ENCODE measurements around the gene ULK4.
"Not testable (repeated sequence)": the region's sequence is repeated elsewhere in the genome, so short reads cannot be mapped to it uniquely, and the experiment has no call there.

The ULK4 gene

DNA sequence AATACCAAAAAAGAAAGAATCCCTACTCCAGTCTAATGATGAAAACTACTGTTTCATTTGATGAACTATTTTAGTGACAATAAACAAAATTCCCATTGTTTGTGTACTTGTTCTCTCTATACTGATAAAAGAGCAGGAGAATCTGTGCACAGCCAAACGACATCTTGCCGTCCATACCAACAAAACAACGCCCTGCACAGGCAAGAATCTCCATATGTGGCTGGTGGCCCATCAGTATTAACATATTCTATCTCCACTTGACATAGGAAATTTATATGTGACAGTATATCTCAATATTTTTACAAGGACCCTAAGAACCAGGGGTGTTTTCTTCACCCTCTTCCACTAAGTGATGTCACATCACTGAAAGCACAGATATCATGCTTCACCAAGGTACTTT is 279.5 kb downstream of the ULK4 start:
- H3K4me3 ChIP-seq (ENCODE audit: control insufficient read depth, low read depth, low read length), result no peak overlapping the region
- DNase-seq (ENCODE audit: low read depth), result no peak
- TF ChIP-seq, protein P1, sequence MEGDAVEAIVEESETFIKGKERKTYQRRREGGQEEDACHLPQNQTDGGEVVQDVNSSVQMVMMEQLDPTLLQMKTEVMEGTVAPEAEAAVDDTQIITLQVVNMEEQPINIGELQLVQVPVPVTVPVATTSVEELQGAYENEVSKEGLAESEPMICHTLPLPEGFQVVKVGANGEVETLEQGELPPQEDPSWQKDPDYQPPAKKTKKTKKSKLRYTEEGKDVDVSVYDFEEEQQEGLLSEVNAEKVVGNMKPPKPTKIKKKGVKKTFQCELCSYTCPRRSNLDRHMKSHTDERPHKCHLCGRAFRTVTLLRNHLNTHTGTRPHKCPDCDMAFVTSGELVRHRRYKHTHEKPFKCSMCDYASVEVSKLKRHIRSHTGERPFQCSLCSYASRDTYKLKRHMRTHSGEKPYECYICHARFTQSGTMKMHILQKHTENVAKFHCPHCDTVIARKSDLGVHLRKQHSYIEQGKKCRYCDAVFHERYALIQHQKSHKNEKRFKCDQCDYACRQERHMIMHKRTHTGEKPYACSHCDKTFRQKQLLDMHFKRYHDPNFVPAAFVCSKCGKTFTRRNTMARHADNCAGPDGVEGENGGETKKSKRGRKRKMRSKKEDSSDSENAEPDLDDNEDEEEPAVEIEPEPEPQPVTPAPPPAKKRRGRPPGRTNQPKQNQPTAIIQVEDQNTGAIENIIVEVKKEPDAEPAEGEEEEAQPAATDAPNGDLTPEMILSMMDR (IDR thresholded peaks at IDR 0.05; ENCODE audit: control insufficient read depth, insufficient read depth, low read depth, low read length, missing control alignments), result no peak

DNA sequence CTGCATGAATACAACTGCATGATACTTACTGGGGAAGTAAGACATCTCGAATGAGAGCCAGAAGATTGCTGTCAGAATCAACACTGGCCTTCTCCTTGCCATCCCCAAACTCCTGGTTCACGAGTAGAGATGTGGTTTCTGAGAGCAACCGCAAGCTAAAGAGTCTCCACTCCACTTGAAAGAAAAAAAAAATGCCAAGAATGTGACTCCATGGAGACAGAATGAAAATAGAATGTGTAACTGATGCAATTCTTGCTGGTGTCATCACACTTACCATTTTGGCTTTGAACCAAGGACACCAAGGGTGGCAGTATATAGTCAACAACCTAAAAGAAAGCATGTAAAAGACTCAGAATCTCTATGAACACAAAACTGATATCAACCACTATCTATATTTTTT is 280.4 kb downstream of the ULK4 start:
- H3K4me3 ChIP-seq (ENCODE audit: control insufficient read depth, low read depth, low read length), result no peak overlapping the region
- DNase-seq (ENCODE audit: low read depth), result peak; percentile 97
- TF ChIP-seq, protein P1 (IDR thresholded peaks at IDR 0.05; ENCODE audit: control insufficient read depth, insufficient read depth, low read depth, low read length, missing control alignments), result no peak

DNA sequence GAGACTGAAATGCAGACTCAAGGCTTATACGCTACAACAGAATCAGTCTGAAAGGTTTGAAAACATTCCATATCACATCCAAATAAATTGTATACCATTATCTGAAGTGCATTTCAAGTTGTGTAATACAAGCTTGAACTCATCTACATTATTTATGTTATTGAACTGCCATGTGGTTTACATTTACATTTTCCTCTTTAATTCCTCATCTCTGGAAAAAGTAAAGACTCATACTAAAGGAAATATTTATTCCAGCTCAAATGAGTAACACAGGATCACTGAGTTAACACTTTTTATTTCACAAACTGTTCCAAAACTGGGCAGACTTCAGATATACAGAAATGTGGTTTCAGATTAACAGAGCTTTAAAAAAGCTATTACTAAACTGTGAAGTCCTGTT is 282.5 kb downstream of the ULK4 start:
- no peak for DNase-seq (ENCODE audit: low read depth)

DNA sequence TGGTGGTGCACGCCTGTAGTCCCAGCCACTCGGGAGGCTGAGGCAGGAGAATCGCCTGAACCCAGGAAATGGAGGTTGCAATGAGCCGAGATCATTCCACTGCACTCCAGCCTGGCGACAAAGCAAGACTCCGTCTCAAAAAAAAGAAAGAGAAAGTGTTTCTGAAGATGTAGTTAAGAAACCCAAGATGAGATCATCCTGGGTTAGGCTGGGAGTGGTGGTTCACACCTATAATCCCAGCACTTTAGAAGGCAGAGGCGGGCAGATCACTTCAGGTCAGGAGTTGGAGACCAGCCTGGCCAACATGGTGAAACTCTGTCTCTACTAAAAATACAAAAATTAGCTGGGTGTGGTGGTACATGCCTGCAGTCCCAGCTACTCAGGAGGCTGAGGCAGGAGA is 286.8 kb downstream of the ULK4 start:
- H3K4me3 ChIP-seq (ENCODE audit: control insufficient read depth, low read depth, low read length); DNase-seq (ENCODE audit: low read depth): not testable (repeated sequence)

More for the DNA sequence above, 282.5 kb downstream of the ULK4 start:
- H3K4me3 ChIP-seq (ENCODE audit: control insufficient read depth, low read depth, low read length), result no peak overlapping the region
- TF ChIP-seq, protein P1 (IDR thresholded peaks at IDR 0.05; ENCODE audit: control insufficient read depth, insufficient read depth, low read depth, low read length, missing control alignments), result no peak

DNA sequence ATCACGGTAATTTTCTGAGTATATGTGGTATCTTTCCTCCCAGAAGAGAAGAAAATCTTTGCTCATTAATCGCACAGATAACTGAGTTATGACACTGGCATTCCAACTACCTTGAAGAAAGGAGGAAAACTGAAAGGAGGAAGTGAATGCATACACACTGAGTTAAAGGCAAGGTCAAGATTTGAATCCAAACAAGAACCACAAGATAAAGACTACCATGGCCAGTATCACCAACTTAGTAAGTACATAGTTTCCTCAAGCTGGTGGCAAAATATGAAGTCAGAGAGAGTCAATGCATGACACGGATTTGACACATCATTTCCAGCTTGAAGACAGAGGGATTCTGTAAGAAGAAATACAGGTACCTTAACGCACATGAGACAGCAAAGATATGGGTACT is 287.5 kb downstream of the ULK4 start:
- DNase-seq (ENCODE audit: low read depth), result no peak
- TF ChIP-seq, protein P1 (IDR thresholded peaks at IDR 0.05; ENCODE audit: control insufficient read depth, insufficient read depth, low read depth, low read length, missing control alignments), result no peak
- H3K4me3 ChIP-seq (ENCODE audit: control insufficient read depth, low read depth, low read length), result no peak overlapping the region

DNA sequence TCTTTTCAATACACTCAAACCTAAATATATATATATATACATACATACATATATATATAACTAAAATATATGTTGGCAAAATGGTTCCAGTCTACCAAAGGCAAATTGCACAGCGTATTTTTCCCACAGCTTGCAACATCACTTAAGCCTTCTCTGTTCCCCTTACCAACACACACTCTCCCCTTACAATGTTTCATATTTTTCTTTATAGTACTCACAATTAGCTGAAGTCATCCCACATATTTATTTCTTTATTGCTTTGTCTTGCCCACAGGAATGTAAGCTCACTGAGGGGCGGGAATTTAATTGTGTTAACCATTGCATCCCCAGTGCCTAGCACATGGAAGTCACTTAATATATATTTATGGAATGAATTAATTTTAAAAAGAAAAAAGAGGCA is 288.3 kb downstream of the ULK4 start:
- no peak overlapping the region for H3K4me3 ChIP-seq (ENCODE audit: control insufficient read depth, low read depth, low read length)
- TF ChIP-seq, protein P1 (IDR thresholded peaks at IDR 0.05; ENCODE audit: control insufficient read depth, insufficient read depth, low read depth, low read length, missing control alignments), result no peak
- DNase-seq (ENCODE audit: low read depth), result no peak

DNA sequence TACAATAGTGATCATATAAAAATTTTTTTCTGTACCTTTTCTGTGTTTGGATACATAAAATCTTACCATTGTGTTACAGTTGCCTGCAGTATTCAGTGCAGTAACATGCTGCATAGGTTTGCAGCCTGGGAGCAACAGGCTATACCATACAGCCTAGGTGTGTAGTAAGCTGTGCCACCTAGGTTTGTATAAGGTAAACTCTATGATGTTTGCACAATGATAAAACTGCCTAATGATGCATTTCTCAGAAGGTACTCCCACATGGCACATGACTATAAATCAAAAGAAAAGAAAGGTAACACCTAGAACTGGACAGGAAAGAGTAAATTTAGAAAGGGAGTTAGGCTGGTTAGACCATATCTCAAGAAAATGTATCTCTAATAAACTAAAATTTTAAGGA is 293.5 kb downstream of the ULK4 start:
- H3K4me3 ChIP-seq (ENCODE audit: control insufficient read depth, low read depth, low read length), result no peak overlapping the region
- DNase-seq (ENCODE audit: low read depth), result no peak
- TF ChIP-seq, protein P1 (IDR thresholded peaks at IDR 0.05; ENCODE audit: control insufficient read depth, insufficient read depth, low read depth, low read length, missing control alignments), result no peak
